Measurements from ENCODE around the gene CCDC127.
"Not testable (repeated sequence)": the region's sequence is repeated elsewhere in the genome, so short reads cannot be mapped to it uniquely, and the experiment has no call there.

CCDC127 gene

DNA sequence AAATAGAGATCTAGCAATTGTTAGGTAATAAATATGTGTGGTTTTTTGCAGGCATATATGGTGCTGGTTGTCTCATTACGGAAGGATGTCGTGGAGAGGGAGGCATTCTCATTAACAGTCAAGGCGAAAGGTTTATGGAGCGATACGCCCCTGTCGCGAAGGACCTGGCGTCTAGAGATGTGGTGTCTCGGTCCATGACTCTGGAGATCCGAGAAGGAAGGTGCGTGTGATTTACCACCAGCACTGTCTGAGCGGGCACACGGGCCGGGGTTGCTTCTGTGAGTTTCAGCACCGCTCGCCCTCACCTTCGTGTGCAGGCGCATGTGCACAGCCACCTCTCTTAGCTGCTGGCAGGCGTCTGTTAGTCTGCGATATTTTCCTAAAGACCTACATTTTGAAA lies 15.5 kb upstream of the CCDC127 start:
- DNase-seq (ENCODE audit: low spot score): not testable (repeated sequence)

DNA sequence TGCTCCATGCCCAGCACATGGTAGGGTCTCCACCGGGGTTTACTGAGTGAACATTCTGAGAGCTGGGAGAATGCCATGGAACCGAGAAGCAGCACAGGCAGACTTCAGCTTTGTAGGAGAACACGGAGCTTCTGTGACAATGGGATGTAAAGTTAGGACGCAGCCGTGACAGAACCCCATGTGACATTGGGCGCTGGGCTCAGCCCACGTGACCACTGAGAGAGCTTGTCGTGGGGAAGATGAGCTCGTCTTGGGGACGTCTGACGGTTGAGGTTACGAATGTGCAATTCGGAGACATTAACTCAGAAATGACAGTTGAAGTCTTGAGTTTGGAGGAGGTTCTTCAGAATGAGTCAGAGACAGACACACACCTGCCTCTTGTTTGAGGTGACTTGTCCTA lies 13.7 kb upstream of the CCDC127 start:
- DNase-seq (ENCODE audit: low spot score): peak; percentile 57

DNA sequence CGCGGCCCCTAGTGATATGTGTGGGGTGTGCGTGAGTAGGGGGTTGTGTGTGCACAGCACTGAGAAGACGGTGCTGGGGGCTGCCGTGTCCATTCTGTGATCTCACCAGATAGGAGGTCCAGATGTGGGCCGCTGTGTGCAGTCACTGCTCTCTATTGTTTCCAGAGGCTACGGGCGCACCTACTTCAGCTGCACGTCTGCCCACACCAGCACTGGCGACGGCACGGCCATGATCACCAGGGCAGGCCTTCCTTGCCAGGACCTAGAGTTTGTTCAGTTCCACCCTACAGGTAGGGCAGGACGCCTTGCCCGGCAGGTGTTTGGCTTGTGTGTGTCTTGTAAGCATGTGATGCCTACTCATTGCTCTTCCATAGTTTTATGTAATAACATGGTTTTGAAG lies 12.8 kb upstream of the CCDC127 start:
- no peak for DNase-seq (ENCODE audit: low spot score)

DNA sequence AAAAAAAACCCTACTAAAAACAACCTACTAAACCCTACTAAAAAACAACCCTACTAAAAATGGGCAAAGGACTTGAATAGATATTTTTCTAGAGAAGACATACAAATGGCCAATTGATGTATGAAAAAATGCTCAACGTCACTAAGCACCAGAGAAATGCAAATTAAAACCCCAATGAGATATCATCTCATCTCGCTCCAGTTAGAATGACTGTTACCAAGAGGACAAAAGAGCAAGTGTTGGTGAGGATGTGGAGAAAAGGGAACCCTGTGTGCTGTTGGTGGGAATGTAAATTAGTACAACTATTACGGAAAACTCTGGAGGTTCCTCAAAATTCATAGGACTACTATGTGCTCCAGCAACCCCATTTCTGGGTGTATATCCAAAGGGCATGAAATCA lies 10.9 kb upstream of the CCDC127 start:
- DNase-seq (ENCODE audit: low spot score): peak; percentile 74

DNA sequence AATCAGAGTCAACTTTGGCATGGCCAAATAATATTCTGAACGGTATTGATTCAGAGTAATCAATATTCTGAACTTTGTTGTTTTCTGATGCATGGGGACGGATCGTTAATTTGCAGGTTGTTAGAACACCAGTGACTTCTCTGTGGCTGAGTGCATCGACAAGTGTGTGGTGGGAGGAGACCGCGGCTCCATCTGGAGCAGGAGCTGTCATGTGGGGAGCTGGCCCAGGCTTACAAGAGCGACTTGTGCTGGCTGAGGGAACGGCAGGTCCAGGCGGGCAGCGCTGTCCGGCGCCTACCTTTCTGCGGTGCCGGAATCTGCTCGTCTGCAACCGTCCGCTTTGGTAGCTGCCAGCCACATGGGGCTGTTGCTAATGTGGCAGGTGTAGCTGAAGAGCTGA lies 9.4 kb upstream of the CCDC127 start:
- DNase-seq (ENCODE audit: low spot score): peak; percentile 69

DNA sequence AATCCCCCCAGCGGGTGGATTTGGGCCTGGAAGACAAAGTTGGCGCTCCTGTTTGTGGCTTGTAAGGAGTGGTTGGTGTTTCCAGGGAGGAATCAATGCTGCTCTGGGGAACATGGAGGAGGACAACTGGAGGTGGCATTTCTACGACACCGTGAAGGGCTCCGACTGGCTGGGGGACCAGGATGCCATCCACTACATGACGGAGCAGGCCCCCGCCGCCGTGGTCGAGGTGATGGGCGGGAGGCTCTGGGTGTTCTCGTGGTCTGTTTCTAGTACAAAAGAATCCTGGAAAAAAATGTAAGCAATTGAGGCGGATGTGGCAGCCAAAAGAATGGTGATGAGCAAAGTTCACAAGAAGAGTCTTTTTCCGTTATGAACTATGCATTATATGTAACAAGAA lies 7.4 kb upstream of the CCDC127 start:
- DNase-seq (ENCODE audit: low spot score): no peak

DNA sequence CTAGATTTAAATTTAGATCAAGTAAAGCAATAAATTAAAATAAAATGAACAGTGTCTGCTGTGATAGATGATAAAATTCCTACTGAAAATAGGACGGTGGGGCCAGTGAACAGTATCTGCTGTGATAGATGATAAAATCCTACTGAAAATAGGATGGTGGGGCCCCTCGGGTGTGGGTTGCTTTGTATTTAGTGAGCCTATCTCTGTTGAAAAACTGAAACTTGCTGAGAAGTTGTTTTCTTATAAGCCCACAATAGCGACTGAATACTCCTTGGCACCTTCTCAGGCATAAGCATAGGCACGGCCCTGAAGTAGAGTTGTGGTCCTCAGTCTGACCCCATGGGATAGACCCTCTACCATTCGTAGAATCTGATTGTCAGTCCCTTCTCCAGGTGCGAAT lies 5.8 kb upstream of the CCDC127 start:
- no peak for DNase-seq (ENCODE audit: low spot score)

DNA sequence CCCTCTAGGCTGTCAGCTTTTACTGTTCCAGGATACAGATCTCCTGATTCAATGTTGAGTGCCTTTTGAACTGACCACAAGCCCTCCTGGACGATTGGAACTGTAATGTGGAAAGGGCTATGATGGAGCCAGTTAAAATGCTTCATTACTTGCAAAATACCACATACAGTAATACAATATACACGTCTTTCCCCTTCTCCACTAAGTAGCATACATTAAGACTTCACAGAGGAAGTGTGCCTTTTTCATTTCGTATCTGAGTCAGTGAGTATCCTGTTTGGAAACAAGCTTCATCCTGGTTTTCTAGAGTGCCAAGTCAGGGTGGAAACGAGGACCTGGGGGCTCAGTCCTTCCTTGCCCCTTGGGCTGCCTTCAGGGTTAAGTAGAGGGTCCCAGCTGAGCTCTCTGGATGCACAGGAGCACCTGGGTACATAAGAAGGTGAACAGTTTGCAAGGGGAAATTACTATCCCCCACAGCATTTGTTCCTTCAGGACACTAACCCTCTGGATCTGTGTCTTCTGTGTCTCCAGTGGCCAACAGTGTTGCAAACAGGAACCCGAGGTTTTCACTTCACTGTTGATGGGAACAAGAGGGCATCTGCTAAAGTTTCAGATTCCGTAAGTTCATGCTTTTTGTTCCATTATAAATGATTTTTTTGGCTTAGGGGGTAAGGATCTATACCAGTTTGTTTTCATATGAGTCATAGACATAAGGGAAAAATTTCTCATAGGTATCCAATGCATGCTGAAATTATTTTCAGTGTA lies 5.2 kb upstream of the CCDC127 start:
- DNase-seq (ENCODE audit: low spot score): not testable (repeated sequence)

DNA sequence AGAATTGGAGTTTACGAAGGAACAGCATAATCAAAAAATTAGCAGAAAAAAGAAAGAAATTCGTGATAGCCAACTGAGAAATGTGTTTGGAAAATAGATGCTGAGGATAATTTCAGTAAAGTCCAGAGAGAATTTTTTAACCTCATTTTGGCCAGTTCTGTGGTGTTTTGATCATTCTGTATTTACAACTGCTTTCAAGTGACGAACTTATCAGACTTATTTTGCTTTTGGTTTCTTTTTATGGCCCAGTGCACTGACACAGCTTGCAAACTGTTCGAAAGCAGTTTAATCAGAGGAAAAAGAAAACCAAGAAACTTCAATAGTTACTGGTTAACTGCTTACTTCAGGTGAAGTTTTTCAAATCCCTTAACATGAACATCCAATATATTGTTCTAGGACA lies 2.0 kb upstream of the CCDC127 start:
- DNase-seq (ENCODE audit: low spot score): no peak

DNA sequence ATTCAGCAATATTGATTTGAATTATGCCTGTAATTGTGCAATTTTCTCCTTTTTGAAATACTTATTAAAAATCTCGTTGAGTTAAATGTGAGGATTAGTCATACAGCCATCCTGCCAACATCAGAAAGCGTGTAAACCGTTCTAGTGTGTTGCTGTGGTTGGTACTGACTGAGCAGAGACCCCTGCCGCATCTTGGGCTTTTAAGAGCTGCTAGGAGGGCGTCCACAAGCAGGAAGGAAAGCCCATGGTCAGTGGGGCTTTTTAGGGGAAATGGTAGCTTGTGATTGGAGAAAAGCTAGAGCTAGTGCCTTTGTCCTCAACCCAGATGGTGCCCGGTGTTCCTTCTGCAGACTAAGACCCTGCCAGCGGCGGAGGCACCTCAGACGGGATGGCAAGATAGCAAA lies 1.5 kb upstream of the CCDC127 start:
- DNase-seq (ENCODE audit: low spot score): no peak

DNA sequence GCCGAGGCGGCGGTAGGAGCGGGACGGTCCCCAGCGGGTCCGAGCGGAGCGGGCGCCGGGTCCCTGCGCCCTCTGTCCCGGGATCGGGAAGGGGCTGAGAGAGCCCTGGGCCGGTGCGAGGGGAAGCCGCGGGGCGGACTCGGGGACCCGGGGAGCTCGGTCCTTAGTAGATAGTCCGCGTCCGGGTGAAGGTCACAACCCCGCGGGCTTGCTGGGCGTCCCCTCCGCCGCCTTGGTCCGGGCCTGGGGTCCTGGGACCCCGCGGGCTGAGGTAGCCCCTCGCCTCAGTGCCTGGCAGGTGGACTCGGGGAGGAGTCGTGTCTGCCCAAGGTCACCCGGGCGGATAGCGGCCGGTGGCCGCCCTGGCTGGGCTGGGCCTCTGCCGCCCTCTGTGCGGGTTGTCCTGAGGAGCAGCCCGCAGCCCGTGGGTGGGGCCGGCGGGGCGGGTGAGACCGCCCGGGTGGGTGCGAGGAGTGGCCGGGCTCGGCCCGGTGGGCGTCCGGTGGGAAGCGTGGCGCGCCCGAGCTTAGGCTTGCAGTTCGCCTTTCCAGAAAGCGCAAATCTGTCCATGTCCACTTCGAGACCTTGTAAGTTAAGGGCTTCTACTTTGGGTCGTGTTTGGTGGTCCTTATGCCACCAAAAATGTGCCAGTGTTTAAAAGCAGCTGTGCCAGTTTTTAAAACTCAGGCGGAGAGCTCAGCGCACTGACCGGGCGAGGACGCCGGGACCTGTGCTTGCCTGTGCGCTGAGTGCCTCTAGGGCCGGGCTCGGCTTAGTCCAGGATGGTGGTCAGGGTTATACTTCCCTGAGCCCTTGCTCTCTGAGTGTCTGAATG lies 721 bp upstream of the CCDC127 start:
- peak; percentile 28 for DNase-seq (ENCODE audit: low spot score)

DNA sequence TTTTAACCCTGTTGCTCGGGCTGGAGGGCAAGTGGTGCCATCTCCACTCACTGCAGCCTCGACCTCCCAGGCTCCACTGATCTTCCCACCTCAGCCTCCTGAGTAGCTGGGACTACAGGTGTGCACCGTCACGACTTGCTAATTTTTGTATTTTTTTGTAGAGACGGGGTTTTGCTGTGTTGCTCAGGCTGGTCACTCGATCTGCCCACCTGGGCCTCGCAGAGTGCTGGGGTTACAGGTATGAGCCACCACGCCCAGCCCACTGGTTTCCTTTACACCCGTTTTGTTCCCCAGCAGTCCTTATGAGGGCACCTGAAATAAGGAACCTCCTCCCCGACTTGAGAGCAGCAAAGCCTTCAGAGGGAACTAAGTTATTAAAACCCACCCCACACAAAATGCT lies 1.9 kb downstream of the CCDC127 start:
- DNase-seq (ENCODE audit: low spot score): not testable (repeated sequence)

DNA sequence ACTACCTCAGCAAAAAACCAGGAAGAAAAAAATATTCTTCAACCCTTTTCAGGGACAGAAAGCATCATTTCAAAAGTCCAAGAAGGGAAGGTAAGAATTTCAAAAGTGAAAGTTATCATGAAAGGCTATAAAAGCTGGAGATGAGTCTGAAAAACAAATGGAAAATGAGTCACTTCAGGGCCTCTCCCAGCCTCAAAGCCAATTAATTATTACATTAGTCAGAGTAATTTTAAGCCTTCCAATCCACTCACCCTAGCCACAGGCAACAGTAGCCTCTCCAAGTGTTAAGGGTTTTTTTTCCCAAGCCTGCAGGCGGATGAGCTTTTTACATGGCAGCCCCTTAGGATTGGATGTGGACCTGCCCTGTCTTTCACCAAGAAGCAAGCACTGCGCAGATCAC lies 2.7 kb downstream of the CCDC127 start:
- DNase-seq (ENCODE audit: low spot score): not testable (repeated sequence)

DNA sequence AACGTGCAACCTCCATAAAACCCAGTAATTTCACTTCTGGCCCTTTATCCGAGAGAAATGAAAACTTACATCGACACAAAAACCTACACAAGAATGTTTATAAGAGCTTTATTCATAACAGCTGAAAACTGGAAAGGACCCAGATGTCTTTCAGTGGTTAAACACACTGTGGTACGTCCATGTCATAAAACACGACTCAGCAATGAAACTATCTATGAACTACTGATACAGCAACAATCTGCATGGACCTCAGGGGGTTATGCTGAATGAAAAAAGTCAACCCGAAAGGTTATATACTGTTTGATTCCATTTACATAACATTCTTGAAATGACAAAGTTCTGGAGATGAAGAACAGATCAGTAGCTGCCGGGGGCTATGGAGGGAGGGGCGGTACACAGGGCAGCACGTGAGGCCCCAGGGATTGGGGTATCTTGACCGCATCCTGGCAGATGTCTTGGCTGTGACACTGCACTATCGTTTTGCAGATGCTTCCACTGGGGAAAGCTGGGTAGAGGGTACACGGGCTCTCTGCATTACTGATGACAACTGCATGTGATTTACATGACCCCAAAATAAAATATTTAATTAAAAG lies 4.1 kb downstream of the CCDC127 start:
- DNase-seq (ENCODE audit: low spot score): no peak

DNA sequence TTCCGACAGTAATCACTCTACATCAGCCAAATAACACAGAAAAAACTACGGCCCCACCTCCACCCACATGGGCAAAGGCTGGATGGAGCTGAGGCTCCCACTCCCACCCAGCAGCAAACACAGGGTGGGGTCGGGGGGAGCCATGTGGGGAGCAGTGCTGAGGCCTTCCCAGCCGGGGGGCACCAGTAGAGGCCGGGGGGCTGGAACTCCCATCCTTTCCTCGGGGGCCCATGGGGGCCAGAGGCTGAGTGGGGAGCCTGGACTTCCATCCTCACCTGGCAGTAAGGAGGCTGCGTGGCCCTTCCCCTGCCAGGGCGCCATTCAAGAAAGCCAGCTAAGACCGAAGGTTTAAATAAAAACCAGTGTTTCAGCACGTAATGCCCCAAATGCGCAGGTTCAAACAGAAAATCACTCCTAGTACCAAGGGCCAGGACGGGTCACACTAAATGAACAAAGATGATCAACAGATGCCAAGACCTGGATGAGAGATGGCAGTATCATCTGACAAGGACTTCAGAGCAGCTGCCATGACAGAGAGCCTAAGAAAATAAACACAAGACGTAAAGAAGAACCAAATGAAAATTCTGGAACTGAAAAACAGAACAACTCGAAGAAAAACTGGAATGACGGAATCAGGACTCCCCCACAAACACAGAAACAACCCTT lies 9.4 kb downstream of the CCDC127 start:
- no peak for DNase-seq (ENCODE audit: low spot score)

DNA sequence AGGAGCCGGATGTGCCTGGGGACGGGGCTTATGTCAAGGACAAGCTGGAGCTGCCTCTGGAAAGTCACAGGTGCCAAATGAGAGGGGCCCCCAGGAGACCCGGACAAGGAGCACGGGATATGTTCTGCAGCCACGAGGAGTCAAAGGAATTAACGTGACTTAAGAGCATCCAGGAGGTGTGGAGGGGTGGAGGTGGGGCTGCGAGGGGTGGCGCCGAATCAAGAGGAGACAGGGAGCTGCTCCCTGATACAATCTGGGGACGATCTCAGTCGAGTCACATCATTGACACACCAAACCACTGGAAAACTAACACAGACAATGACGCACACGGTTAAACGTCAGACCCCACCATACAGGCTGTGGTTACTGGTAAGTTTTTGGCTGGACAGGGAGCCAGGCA lies 10.4 kb downstream of the CCDC127 start:
- no peak for DNase-seq (ENCODE audit: low spot score)

DNA sequence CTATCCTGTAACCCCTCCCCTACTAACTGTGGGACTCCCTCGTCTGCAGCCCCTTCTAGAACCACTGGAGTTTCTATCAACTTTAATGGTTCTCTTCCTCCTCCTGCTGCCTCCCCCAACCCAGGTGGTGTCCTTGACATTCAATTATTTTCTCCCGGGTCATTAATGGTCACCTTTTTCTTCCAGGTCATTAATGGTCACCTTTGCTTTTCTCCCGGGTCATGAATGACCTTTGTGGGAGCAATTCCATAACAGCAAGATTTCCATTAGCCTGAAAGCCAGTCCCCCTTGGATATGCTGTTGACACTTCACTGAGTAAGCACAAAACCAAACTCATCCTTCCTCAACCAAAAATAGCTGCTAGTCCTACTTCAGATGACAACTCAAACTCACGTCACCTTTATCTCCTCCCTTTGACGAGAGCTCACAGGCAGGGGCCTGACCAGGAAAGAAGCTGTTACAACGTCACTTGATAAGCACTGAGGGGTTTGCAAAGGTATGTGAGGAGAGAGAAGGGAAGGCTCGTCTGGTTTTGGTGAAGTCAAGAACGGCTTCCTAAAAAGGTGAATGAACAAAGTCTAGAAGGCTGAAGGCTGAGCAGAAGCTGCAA lies 10.9 kb downstream of the CCDC127 start:
- no peak for DNase-seq (ENCODE audit: low spot score)

DNA sequence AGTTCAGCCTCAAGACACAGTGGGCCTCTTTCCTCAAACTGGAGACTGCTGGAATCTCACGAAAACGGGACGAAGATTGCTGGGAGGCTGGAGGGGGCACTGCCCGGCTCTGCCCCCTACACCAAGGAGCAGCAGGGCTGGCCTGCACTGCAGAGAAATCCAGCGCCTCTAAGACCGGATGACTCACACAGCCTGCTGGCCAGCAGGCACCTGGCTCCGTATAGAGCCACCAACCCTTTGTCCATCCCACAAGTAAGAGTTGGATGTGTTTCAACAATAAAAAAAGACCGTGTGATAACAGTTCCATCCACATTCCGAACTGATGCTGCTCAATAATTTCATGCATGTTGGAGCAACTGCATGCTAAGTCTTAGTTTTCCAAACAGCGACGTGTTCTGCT lies 11.5 kb downstream of the CCDC127 start:
- DNase-seq (ENCODE audit: low spot score): no peak

DNA sequence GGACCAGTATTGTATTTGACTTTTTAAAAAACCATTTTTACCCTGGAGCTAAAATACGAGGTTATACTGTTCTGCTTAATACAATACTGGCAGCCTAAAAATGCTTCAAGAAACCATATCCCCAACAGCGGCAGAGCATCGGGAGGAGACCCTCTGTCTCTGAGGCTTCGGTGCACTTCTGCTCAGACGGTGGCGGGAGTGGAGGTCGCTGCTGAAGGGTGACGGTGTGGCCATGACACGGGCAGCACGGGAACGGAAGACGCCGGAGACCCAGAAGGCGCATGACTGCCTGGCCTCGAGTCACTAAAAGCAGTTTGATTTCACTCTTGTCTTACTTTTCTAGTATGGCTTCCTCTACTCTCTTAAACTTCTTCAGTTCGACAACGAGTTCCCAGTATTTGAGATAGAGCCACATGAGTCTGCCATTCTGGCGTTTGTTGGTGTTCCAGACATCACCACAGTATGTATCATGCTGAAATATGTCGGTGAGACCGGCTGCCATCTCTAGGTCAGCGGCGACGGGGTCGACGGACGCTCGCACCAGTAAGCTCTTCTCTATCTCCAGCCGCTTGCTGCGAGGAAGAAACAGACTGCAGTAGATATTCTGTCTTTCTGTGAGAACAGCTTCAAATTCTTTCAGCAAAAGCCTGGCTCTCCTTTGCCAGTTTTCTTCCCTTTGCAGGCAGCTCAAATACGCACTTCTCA lies 12.8 kb downstream of the CCDC127 start:
- DNase-seq (ENCODE audit: low spot score): no peak

DNA sequence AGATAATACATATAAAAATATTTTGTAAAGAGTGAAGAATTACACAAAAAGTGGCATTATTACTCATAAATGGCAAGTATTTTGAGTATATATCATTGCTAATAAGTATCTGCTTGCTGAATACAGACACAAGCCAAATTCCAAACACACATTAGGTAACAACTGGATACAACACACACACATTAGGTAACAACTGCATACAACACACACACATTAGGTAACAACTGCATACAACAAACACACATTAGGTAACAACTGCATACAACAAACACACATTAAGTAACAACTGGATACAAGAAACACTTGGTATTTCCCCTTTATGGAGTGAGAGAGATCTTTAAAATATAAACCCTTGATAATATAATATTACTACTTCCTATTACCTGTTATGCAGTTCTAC lies 13.5 kb downstream of the CCDC127 start:
- DNase-seq (ENCODE audit: low spot score): no peak

DNA sequence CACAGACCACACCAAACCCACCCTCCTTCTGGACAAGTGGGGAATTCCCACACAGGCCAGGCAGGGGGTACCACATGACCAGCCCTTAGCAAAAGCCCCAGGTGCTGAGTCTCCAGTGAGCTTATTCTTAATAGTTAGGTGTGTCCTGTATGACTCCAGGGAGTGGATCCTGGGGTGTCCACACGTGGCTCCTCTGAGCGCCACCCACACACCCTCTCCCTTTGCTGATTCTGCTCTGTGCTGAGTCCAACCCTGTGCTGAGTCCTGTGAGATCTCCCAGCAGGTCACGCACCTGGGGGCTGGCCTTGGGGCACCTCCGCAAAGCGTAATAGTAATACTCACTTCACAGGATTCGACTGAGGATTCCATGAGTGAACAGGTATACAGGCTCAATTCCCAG lies 14.0 kb downstream of the CCDC127 start:
- DNase-seq (ENCODE audit: low spot score): no peak

Data from globus pallidus (tissue), 1 donor.